Uterus (tissue), 4 donors: ENCODE measurements around the gene NCAPD3. TPM values are rescaled to one million over a fixed set of nuclear protein-coding genes. Genes with fewer than 3 reads are reported as not detected.
A peak's percentile ranks its signal among the peaks of the same experiment; 100 is the strongest.
"Not testable (repeated sequence)": the region's sequence is repeated elsewhere in the genome, so short reads cannot be mapped to it uniquely, and the experiment has no call there.

Experiments used
- DNase-seq, 2 donors: peaks; one replicate each; pipeline ENCODE4 v3.0.0-alpha.2; 2019 to 2020
- H3K27ac ChIP-seq, 2 donors: fragments of 200-600 bp; sonication (generic); 1 replicate in 1 of 2; 2 replicates in 1 of 2; pipeline ENCODE4 v1.5.1; 2016 to 2018
- H3K27me3 ChIP-seq, 2 donors: fragments of 200-600 bp; sonication (generic); one replicate each; pipeline ENCODE4 v1.5.1; 2018 to 2019; ENCODE audit warnings: control low read depth in 1 of 2
- H3K36me3 ChIP-seq, 2 donors: fragments of 200-600 bp; sonication (generic); one replicate each; pipeline ENCODE4 v1.5.1; 2019; ENCODE audit warnings: control low read depth in 1 of 2
- H3K4me1 ChIP-seq, 2 donors: fragments of 200-600 bp; sonication (generic); one replicate each; pipeline ENCODE4 v1.5.1; 2018 to 2019; ENCODE audit warnings: control low read depth in 1 of 2
- H3K4me3 ChIP-seq, 2 donors: fragments of 200-600 bp; sonication (generic); 1 replicate in 1 of 2; 2 replicates in 1 of 2; pipeline ENCODE4 v1.5.1; 2018 to 2019; ENCODE audit warnings: mild to moderate bottlenecking in 1 of 2
- H3K9me3 ChIP-seq, 2 donors: fragments of 200-600 bp; sonication (generic); one replicate each; pipeline ENCODE4 v1.5.1; 2019; ENCODE audit warnings: control low read depth in 1 of 2
- POLR2A ChIP-seq, 2 donors: fragments of 450-650 bp; IDR thresholded peaks; one replicate each; pipeline ENCODE4 v1.6.1; 2016; ENCODE audit warnings: antibody characterized with exemption in 2 of 2, mild to moderate bottlenecking in 1 of 2, moderate library complexity in 1 of 2
- intact Hi-C: fragments of 100-400 bp; cut with DNase I; formaldehyde crosslinking; loops from one replicate; pipeline ENCODE4 v1.15.1; 2023; ENCODE audit warnings: low total_unique reads
- total RNA-seq, 4 donors: library from RNA; depleted of rRNA in 3 of 4; stranded (reverse); fragments of >200 nt in 3 of 4; gene quantifications; one replicate each; pipeline versions ENCODE4 v1.1.0 to v1.2.4, GENCODE V29; 2014 to 2023
- TF ChIP-seq, protein P1 (sequence below), 4 experiments: fragments of 200-600 bp in 2 of 4; fragments of 450-650 bp in 2 of 4; sonication (generic) in 2 of 4; IDR thresholded peaks; one replicate each; pipeline ENCODE4 v1.5.1; 2016 to 2019; ENCODE audit warnings: antibody characterized with exemption in 4 of 4, mild to moderate bottlenecking in 2 of 4, moderate library complexity in 1 of 4
- donor health status: DM: yes; HTN: yes; CAD: no.

Gene NCAPD3
- total RNA-seq, 4 donors from 2014 or later: 6.4 to 27.1 (median 9.9) TPM

DNA sequence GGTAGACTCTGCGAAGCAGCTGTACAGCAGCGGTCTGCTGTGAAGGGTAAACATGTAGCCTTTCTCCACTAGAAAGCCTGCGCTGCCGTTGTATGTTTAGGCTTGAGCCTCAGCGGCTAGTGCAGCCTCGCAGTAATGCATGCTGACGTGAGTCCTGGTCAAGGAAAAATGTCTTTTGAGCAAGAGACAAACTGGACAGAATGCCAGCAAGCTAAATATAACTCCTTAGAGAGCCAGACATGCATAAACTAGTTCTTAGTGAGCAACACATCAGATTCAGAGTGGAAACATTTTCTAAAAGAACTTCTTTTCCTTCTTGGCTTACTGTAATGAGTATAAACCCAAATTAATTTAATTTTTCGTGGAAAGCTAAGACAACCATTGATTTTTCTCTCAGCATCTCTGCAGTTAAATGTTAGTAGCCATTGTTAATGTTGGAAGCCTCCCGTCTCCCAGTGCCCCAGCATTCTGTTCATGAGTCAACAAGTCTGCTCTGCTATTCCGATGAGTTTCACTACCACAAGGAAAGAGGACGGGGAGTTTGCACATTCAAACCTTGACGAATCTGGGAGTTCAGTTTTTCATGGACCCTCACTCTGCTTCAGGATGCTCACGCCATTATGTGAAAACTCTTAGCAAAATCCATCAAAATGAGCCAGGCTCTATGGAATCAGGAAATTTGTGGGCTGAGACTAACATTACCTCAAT, 103.5 kb downstream of the NCAPD3 start:
- no peaks in the 10 kb centered on the region for H3K9me3 ChIP-seq
- H3K4me1 ChIP-seq: peaks cover 9 to 12% of the 10 kb centered on the region in 2 donors
- intact Hi-C loops: no loop called here
- no peaks in the 10 kb centered on the region for H3K36me3 ChIP-seq
- DNase-seq: peak; percentile 63 to 80
- H3K27me3 ChIP-seq: no peaks in the 10 kb centered on the region
- peak overlapping the region in 1 of 2 donors; percentile 23 for H3K4me3 ChIP-seq
- peak overlapping the region; percentile 87 to 99 for H3K27ac ChIP-seq
- TF ChIP-seq, protein P1, sequence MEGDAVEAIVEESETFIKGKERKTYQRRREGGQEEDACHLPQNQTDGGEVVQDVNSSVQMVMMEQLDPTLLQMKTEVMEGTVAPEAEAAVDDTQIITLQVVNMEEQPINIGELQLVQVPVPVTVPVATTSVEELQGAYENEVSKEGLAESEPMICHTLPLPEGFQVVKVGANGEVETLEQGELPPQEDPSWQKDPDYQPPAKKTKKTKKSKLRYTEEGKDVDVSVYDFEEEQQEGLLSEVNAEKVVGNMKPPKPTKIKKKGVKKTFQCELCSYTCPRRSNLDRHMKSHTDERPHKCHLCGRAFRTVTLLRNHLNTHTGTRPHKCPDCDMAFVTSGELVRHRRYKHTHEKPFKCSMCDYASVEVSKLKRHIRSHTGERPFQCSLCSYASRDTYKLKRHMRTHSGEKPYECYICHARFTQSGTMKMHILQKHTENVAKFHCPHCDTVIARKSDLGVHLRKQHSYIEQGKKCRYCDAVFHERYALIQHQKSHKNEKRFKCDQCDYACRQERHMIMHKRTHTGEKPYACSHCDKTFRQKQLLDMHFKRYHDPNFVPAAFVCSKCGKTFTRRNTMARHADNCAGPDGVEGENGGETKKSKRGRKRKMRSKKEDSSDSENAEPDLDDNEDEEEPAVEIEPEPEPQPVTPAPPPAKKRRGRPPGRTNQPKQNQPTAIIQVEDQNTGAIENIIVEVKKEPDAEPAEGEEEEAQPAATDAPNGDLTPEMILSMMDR (IDR thresholded peaks at IDR 0.05): no peak
- TF ChIP-seq POLR2A (IDR thresholded peaks at IDR 0.05): peak; percentile 27 to 42

DNA sequence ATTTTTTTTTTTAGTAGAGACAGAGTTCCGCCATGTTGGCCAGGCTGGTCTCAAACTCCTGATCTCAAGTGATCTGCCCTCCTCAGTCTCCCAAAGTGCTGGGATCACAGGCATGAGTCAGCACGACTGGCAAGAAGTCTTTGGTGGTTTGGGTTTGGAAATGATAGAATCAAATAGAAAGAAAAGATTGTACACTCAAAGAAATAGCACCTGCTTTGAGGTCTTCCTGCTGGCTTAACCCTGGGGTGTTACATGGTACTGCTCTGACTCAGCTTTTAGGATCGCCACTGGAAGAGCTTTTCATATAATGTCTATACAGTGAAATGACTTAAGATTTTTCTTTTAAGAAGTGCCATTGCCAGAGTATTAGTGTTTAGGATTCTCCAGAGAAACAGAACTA, 104.7 kb downstream of the NCAPD3 start:
- no peak for DNase-seq
- Histone ChIP-seq H3K4me1 (peaks cover 9 to 12% of the 10 kb centered on the region in 2 donors), H3K27ac (peak overlapping the region; percentile 87 to 99), H3K36me3 (no peaks in the 10 kb centered on the region), H3K27me3 (no peaks in the 10 kb centered on the region), H3K9me3 (no peaks in the 10 kb centered on the region), H3K4me3 (no peak overlapping the region)
- intact Hi-C loops: no loop called here
- TF ChIP-seq POLR2A (IDR thresholded peaks at IDR 0.05): no peak
- TF ChIP-seq, protein P1 (IDR thresholded peaks at IDR 0.05): no peak

DNA sequence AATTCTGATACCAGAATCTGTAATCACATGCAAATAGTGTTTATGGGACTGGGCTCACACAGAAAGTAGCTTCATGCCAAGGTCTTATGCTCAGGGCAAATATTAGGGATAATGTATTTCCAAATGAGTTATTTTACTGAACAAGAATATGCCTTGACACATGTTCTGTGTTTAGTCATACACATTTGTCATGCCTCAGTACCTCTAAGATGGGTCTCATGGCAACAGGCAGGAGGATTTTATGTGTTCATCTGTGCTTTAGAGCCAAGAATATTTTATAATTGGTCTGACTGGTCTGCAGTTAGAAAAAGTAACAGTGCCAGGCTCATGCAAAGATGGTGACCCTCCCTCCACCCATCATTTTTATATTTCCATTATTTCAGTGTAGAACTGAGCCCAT, 105.8 kb downstream of the NCAPD3 start:
- H3K36me3 ChIP-seq: no peaks in the 10 kb centered on the region
- H3K4me3 ChIP-seq: no peak overlapping the region
- H3K9me3 ChIP-seq: no peaks in the 10 kb centered on the region
- intact Hi-C loops: no loop called here
- TF ChIP-seq POLR2A (IDR thresholded peaks at IDR 0.05): no peak
- TF ChIP-seq, protein P1 (IDR thresholded peaks at IDR 0.05): no peak
- peak overlapping the region; percentile 87 to 99 for H3K27ac ChIP-seq
- no peaks in the 10 kb centered on the region for H3K27me3 ChIP-seq
- no peak for DNase-seq
- H3K4me1 ChIP-seq: peaks cover 9 to 12% of the 10 kb centered on the region in 2 donors

DNA sequence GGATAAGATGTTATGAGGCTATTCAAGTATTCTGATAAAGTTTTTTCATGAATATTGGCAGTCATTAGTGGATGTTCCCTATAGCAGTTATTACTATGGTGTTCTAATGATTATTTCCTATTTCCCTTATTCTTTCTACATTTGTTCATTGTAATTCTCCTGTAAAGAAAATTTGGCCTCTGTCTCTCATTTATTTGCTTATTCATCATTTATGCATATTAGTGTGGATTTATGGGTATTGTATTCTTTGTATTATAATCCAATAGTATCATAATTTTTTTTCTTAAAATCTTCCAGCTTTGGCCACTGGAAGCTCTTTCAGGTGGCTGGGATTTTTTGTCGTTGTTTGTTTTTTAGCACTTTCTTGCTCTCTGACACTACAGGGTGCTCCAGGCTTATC, 107.6 kb downstream of the NCAPD3 start:
- H3K27ac ChIP-seq: no peak overlapping the region
- TF ChIP-seq POLR2A (IDR thresholded peaks at IDR 0.05): no peak
- TF ChIP-seq, protein P1 (IDR thresholded peaks at IDR 0.05): no peak

DNA sequence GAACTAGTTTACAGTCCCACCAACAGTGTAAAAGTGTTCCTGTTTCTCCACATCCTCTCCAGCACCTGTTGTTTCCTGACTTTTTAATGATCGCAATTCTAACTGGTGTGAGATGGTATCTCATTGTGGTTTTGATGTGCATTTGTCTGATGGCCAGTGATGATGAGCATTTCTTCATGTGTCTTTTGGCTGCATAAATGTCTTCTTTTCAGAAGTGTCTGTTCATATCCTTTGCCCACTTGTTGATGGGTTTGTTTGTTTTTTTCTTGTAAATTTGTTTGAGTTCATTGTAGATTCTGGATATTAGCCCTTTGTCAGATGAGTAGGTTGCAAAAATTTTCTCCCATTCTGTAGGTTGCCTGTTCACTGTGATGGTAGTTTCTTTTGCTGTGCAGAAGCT, 110.0 kb downstream of the NCAPD3 start:
- intact Hi-C loops: not testable (repeated sequence)

More for the DNA sequence above, 107.6 kb downstream of the NCAPD3 start:
- Histone ChIP-seq H3K4me3 (no peak overlapping the region), H3K9me3 (no peaks in the 10 kb centered on the region), H3K4me1 (peaks cover 0 to 4% of the 10 kb centered on the region in 2 donors), H3K36me3 (no peaks in the 10 kb centered on the region), H3K27me3 (no peaks in the 10 kb centered on the region)
- no peak for DNase-seq
- intact Hi-C loops: no loop called here

More for the DNA sequence above, 110.0 kb downstream of the NCAPD3 start:
- not testable (repeated sequence) for H3K27ac ChIP-seq, H3K27me3 ChIP-seq, DNase-seq, H3K4me3 ChIP-seq, H3K36me3 ChIP-seq, H3K9me3 ChIP-seq, H3K4me1 ChIP-seq
